Lung (tissue), 12 donors: ENCODE data around the gene DIP2C. TPM values are rescaled to one million over a fixed set of nuclear protein-coding genes. Genes with fewer than 3 reads are reported as not detected.

ENCODE experiments used
- ATAC-seq: fragments of 200-7000 bp; cut with Tn5 transposase; one replicate; pipeline ENCODE4 v1.9.1; 2020; ENCODE audit warnings: moderate number of reproducible peaks; ENCODE audit not compliant: insufficient read depth, low FRiP score
- DNase-seq, 3 donors: peaks; one replicate each; pipeline ENCODE4 v3.0.0-alpha.2; 2013 to 2017
- H3K27ac ChIP-seq, 2 donors: one replicate each; pipeline ENCODE4 v1.5.1; 2013; ENCODE audit warnings: mild to moderate bottlenecking in 2 of 2, moderate library complexity in 2 of 2, control low read depth in 1 of 2, inconsistent platforms in 1 of 2, low read depth in 1 of 2, low read length in 1 of 2
- H3K27me3 ChIP-seq, 3 donors: one replicate each; pipeline ENCODE4 v1.5.1; 2013; ENCODE audit warnings: low read length in 2 of 3; ENCODE audit not compliant: control insufficient read depth in 3 of 3, insufficient read depth in 3 of 3
- H3K36me3 ChIP-seq, 4 donors: one replicate each; pipeline ENCODE4 v1.5.1; 2013; ENCODE audit warnings: low read length in 4 of 4, mild to moderate bottlenecking in 1 of 4, moderate library complexity in 1 of 4; ENCODE audit not compliant: control insufficient read depth in 4 of 4, insufficient read depth in 4 of 4
- H3K4me1 ChIP-seq, 5 donors: one replicate each; pipeline ENCODE4 v1.5.1; 2013; ENCODE audit warnings: low read length in 5 of 5, mild to moderate bottlenecking in 2 of 5, moderate library complexity in 1 of 5; ENCODE audit not compliant: control insufficient read depth in 5 of 5, insufficient read depth in 5 of 5
- H3K4me3 ChIP-seq: one replicate; pipeline ENCODE4 v1.5.1; 2013; ENCODE audit warnings: mild to moderate bottlenecking, control low read depth, moderate library complexity
- H3K9ac ChIP-seq, 2 donors: one replicate each; pipeline ENCODE4 v1.5.1; 2013; ENCODE audit warnings: low read length in 2 of 2, control low read depth in 1 of 2; ENCODE audit not compliant: insufficient read depth in 1 of 2
- H3K9me3 ChIP-seq, 4 donors: one replicate each; pipeline ENCODE4 v1.5.1; 2013; ENCODE audit warnings: low read length in 3 of 4, mild to moderate bottlenecking in 1 of 4, moderate library complexity in 1 of 4; ENCODE audit not compliant: control insufficient read depth in 4 of 4, insufficient read depth in 3 of 4
- WGBS, 2 donors: extraction: QIAGEN DNeasy Blood & Tissue Kit; methylation state at CpG; one replicate each; pipeline ENCODE4 v1.1.7; 2013; 5-methylcytosine and 5-hydroxymethylcytosine counted together
- polyA plus RNA-seq, 2 donors: library from polyadenylated mRNA; stranded (reverse); fragments of 200-250 nt; gene quantifications; one replicate each; pipeline ENCODE4 v1.2.1, GENCODE V29; 2013
- total RNA-seq, 2 donors: library from RNA; depleted of rRNA in 1 of 2; stranded (reverse); fragments of >200 nt in 1 of 2; gene quantifications; one replicate each; pipeline ENCODE4 v1.2.1, GENCODE V29; 2014 to 2021
- TF ChIP-seq, protein P1 (sequence below): IDR thresholded peaks from 2 replicates; pipeline ENCODE4 v1.5.1; 2012; ENCODE audit warnings: mild to moderate bottlenecking; ENCODE audit errors: control extremely low read depth, extremely low read depth
- donor health status: control.
- donor health status: control.
- donor health status: Bipolar disorder and iron deficiency.
- donor health status: healthy.
- donor health status: DM: yes; HTN: yes; CAD: no.

Gene DIP2C
- total and polyA plus RNA-seq, 4 donors = 3.6 to 20.0 (median 9.5) TPM

DNA sequence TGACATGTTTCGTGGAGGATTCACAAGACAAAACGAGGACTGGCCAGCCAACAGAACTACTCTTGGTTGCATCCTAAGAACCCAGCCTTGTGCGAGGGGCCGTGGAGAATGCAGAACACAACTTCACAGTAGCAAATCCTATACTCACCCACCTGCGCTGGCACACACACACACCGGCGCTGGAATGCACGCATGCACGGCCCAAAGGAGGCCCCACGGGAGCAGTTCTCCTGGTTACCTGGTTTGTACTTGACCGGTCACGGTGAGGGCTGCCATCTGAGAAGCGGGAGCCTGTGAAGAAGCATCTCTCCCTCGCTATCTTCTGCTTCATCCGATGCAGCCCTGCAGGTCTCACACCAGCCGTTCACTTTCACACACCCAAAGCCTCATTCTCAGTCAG, 416.4 kb downstream of the DIP2C start:
- H3K27ac ChIP-seq = no peak overlapping the region
- H3K27me3 ChIP-seq = no peaks in the 10 kb centered on the region
- peaks cover 3 to 15% (median 9%) of the 10 kb centered on the region in 4 donors for H3K36me3 ChIP-seq
- WGBS, 2 donors = 96 to 98% methylated on average over 16 of the region's 16 CpGs
- H3K9me3 ChIP-seq = peaks cover 0 to 2% (median 0%) of the 10 kb centered on the region in 4 donors
- H3K9ac ChIP-seq = no peak overlapping the region
- ATAC-seq (no peak), DNase-seq (no peak)
- TF ChIP-seq, protein P1, sequence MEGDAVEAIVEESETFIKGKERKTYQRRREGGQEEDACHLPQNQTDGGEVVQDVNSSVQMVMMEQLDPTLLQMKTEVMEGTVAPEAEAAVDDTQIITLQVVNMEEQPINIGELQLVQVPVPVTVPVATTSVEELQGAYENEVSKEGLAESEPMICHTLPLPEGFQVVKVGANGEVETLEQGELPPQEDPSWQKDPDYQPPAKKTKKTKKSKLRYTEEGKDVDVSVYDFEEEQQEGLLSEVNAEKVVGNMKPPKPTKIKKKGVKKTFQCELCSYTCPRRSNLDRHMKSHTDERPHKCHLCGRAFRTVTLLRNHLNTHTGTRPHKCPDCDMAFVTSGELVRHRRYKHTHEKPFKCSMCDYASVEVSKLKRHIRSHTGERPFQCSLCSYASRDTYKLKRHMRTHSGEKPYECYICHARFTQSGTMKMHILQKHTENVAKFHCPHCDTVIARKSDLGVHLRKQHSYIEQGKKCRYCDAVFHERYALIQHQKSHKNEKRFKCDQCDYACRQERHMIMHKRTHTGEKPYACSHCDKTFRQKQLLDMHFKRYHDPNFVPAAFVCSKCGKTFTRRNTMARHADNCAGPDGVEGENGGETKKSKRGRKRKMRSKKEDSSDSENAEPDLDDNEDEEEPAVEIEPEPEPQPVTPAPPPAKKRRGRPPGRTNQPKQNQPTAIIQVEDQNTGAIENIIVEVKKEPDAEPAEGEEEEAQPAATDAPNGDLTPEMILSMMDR = no peak
- H3K4me1 ChIP-seq = peaks cover 0 to 3% (median 0%) of the 10 kb centered on the region in 5 donors
- H3K4me3 ChIP-seq = no peak overlapping the region

- ATAC-seq (no peak), DNase-seq (no peak)
- Histone ChIP-seq H3K4me1 (peaks cover 0 to 3% (median 0%) of the 10 kb centered on the region in 5 donors), H3K9me3 (no peaks in the 10 kb centered on the region), H3K4me3 (no peak overlapping the region), H3K36me3 (peaks cover 0 to 9% (median 3%) of the 10 kb centered on the region in 4 donors), H3K27ac (no peak overlapping the region), H3K27me3 (no peaks in the 10 kb centered on the region), H3K9ac (no peak overlapping the region)
- TF ChIP-seq, protein P1 = no peak
- WGBS, 2 donors = 93 to 96% methylated on average over 6 of the region's 6 CpGs
Measured at GRCh38 chr10:271722-272121, 417.7 kb downstream of the DIP2C start.

DNA sequence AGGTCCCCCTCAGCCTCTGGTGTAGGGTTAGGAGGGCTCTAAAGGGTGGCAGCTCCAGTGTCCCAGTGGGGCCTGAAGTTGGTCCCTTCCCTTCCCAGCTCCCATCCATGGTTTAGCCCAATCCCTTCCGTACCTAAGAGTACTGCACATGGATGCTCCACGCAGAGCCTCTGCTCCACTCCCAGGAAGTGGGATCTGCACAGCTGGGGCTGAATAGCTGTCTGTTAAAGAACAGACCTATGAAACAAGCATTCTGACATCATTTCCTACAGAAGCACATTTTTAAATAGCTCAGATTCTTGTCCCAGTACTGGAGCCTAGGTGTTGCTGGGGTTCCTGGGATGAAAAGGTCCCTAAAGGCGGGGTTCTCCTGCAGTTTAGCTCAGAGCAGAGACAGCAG, 418.3 kb downstream of the DIP2C start:
- Histone ChIP-seq H3K27ac (no peak overlapping the region), H3K27me3 (no peaks in the 10 kb centered on the region), H3K36me3 (peaks cover 0 to 9% (median 3%) of the 10 kb centered on the region in 4 donors), H3K9ac (no peak overlapping the region), H3K4me3 (no peak overlapping the region), H3K4me1 (peaks cover 0 to 3% (median 0%) of the 10 kb centered on the region in 5 donors), H3K9me3 (no peaks in the 10 kb centered on the region)
- 78 to 94% methylated on average over 3 of the region's 3 CpGs for WGBS, 2 donors
- ATAC-seq = no peak
- no peak for DNase-seq
- TF ChIP-seq, protein P1 = no peak
